Erythroblast (primary cell): Measurements from ENCODE around the gene AJM1.
"Not testable (repeated sequence)": the region's sequence is repeated elsewhere in the genome, so short reads cannot be mapped to it uniquely, and the experiment has no call there.

Source experiments
- GATA1 ChIP-seq: IDR thresholded peaks from 2 replicates; pipeline ENCODE4 v1.6.1; 2011; ENCODE audit warnings: low read depth, mild to moderate bottlenecking, control low read depth, low read length, moderate library complexity
- POLR2A ChIP-seq: IDR thresholded peaks from 2 replicates; pipeline ENCODE4 v1.6.1; 2011; ENCODE audit warnings: mild to moderate bottlenecking, low read length

- not testable (repeated sequence) for TF ChIP-seq POLR2A, GATA1
Observed at GRCh38 chr9:136883670-136884069, 41.4 kb downstream of the AJM1 start.
